Neural progenitor cell (in vitro differentiated cells): Measurements from ENCODE around the gene MRE11. TPM values are rescaled to one million over a fixed set of nuclear protein-coding genes. Genes with fewer than 3 reads are reported as not detected.

Experiments
- DNase-seq: peaks from one replicate; pipeline ENCODE4 v3.0.0-alpha.2; 2016; ENCODE audit warnings: low spot score
- H2AFZ ChIP-seq: fragments of 200-600 bp; sonication (generic); replicated peaks from 2 replicates; pipeline ENCODE4 v1.6.1; 2016; ENCODE audit warnings: antibody characterized with exemption
- H3F3A ChIP-seq: fragments of 200-600 bp; sonication (generic); 2 replicates; pipeline ENCODE4 v1.6.1; 2016; ENCODE audit warnings: antibody characterized with exemption, low read depth
- H3K27ac ChIP-seq: fragments of 200-600 bp; sonication (generic); 2 replicates; pipeline ENCODE4 v1.5.1; 2016; ENCODE audit warnings: mild to moderate bottlenecking
- H3K27me3 ChIP-seq: fragments of 200-600 bp; sonication (generic); 2 replicates; pipeline ENCODE4 v1.6.1; 2016; ENCODE audit warnings: mild to moderate bottlenecking, moderate library complexity
- H3K36me3 ChIP-seq: fragments of 200-600 bp; sonication (generic); 2 replicates; pipeline ENCODE4 v1.5.1; 2016
- H3K4me1 ChIP-seq: fragments of 200-600 bp; sonication (generic); 2 replicates; pipeline ENCODE4 v1.6.1; 2016; ENCODE audit warnings: mixed run types
- H3K4me2 ChIP-seq: fragments of 200-600 bp; sonication (generic); 2 replicates; pipeline ENCODE4 v1.6.1; 2016
- H3K4me3 ChIP-seq: fragments of 200-600 bp; sonication (generic); 2 replicates; pipeline ENCODE4 v1.5.1; 2016
- H3K79me2 ChIP-seq: fragments of 200-600 bp; sonication (generic); 2 replicates; pipeline ENCODE4 v1.6.1; 2016; ENCODE audit warnings: low read depth
- H3K9ac ChIP-seq: fragments of 200-600 bp; sonication (generic); 2 replicates; pipeline ENCODE4 v1.6.1; 2016
- H3K9me3 ChIP-seq: fragments of 200-600 bp; sonication (generic); 2 replicates; pipeline ENCODE4 v1.5.1; 2016; ENCODE audit warnings: low read depth
- H4K20me1 ChIP-seq: fragments of 200-600 bp; sonication (generic); 2 replicates; pipeline ENCODE4 v1.6.1; 2016; ENCODE audit warnings: low read depth
- H3K27ac Mint-ChIP-seq: 3 replicates; pipeline ENCODE4 v1.8.0; 2021; ENCODE audit warnings: mixed read lengths
- H3K27me3 Mint-ChIP-seq: 2 replicates; pipeline ENCODE4 v1.8.0; 2022; ENCODE audit warnings: low read depth, mild to moderate bottlenecking, inconsistent platforms, moderate library complexity, mixed read lengths; ENCODE audit not compliant: insufficient read depth
- H3K36me3 Mint-ChIP-seq: 3 replicates; pipeline ENCODE4 v1.8.0; 2021; ENCODE audit warnings: mixed read lengths
- H3K4me1 Mint-ChIP-seq: 3 replicates; pipeline ENCODE4 v1.8.0; 2021; ENCODE audit warnings: mixed read lengths
- H3K4me3 Mint-ChIP-seq: 3 replicates; pipeline ENCODE4 v1.8.0; 2021; ENCODE audit warnings: mild to moderate bottlenecking, moderate library complexity, mixed read lengths
- H3K9me3 Mint-ChIP-seq: 3 replicates; pipeline ENCODE4 v1.8.0; 2020; ENCODE audit warnings: mixed read lengths
- EZH2 ChIP-seq: fragments of 200-600 bp; sonication (generic); IDR thresholded peaks from 2 replicates; pipeline ENCODE4 v1.6.1; 2017; ENCODE audit warnings: antibody characterized with exemption, mild to moderate bottlenecking, moderate library complexity
- EZH2phosphoT487 ChIP-seq: fragments of 200-600 bp; sonication (generic); IDR thresholded peaks from 2 replicates; pipeline ENCODE4 v1.6.1; 2017; ENCODE audit warnings: antibody characterized with exemption
- total RNA-seq: library from RNA; depleted of rRNA; stranded (reverse); fragments of >200 nt; gene quantifications from 2 replicates; pipeline ENCODE4 v1.2.3, GENCODE V29; 2015; ENCODE audit warnings: low replicate concordance
- TF ChIP-seq, protein P1 (sequence below): fragments of 200-600 bp; sonication (generic); IDR thresholded peaks from 2 replicates; pipeline ENCODE4 v1.5.1; 2017; ENCODE audit warnings: antibody characterized with exemption, mild to moderate bottlenecking

The MRE11 gene
- total RNA-seq, 1 donor from 2014 or later, result 48.9 TPM

DNA sequence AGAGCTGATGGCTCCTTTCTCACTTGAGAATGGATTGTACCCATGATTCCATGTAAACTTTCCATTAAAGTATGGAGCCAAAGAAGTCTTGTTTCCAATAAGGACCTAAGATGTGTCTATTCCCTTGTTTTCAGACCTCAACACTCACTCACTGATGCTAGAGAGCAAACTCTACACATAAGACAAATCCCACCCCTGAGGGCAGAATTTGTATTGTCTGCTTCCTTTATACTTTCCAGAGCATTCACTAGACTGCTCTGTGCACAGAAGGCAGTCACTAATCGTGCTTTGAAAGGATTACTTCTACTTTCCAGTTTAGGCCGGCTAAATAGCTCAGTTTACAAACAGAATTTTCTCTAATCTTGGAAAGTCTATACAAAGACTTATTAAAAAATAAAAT lies 6.5 kb upstream of the MRE11 start:
- Histone ChIP-seq H3K9ac (no peak overlapping the region), H3K27me3 (no peaks in the 10 kb centered on the region), H3K27ac (no peak overlapping the region), H3K4me2 (no peak overlapping the region), H2AFZ (no peak overlapping the region), H3F3A (no peaks in the 10 kb centered on the region), H3K4me3 (no peak overlapping the region), H3K36me3 (peaks cover 5% of the 10 kb centered on the region), H3K9me3 (no peaks in the 10 kb centered on the region), H3K79me2 (peaks cover 4% of the 10 kb centered on the region), H3K4me1 (no peaks in the 10 kb centered on the region), H4K20me1 (no peaks in the 10 kb centered on the region)
- H3K4me1 Mint-ChIP-seq, result peaks cover 1% of the 10 kb centered on the region
- peak; percentile 28 for DNase-seq
- H3K27me3 Mint-ChIP-seq, result no peaks in the 10 kb centered on the region
- no peaks in the 10 kb centered on the region for H3K36me3 Mint-ChIP-seq
- no peak overlapping the region for H3K4me3 Mint-ChIP-seq
- no peaks in the 10 kb centered on the region for H3K9me3 Mint-ChIP-seq
- no peak overlapping the region for H3K27ac Mint-ChIP-seq
- TF ChIP-seq EZH2, result no peak
- no peak for TF ChIP-seq EZH2phosphoT487
- TF ChIP-seq, protein P1, sequence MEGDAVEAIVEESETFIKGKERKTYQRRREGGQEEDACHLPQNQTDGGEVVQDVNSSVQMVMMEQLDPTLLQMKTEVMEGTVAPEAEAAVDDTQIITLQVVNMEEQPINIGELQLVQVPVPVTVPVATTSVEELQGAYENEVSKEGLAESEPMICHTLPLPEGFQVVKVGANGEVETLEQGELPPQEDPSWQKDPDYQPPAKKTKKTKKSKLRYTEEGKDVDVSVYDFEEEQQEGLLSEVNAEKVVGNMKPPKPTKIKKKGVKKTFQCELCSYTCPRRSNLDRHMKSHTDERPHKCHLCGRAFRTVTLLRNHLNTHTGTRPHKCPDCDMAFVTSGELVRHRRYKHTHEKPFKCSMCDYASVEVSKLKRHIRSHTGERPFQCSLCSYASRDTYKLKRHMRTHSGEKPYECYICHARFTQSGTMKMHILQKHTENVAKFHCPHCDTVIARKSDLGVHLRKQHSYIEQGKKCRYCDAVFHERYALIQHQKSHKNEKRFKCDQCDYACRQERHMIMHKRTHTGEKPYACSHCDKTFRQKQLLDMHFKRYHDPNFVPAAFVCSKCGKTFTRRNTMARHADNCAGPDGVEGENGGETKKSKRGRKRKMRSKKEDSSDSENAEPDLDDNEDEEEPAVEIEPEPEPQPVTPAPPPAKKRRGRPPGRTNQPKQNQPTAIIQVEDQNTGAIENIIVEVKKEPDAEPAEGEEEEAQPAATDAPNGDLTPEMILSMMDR, result no peak

DNA sequence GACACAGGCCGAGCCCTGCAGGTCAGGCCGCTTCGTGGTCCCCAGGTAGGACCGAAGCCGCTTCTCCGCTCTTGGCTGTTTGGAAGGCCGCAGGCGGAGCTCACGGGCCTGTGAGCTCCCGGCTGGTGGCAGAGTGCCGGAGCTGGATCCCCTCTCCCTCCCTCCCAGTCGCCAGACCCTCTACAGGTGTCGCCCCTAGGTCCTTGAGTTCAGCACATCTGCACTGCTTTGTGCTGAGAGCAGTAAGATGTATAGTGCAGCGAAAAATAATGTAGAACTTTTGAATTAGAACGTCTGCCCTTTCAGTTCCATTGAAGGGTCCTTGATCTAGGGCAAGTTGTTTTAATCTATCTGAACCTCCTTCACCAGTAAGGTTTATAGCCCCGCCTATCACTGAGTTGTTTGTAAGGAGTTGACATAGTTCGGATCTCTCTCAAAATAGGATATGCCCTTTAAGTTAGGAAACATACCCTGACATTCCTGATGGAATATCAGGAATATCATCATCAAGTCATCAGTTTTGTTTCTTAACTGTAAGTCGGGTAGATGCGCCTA lies 559 bp upstream of the MRE11 start:
- DNase-seq, result peak; percentile 85
- H3K27ac Mint-ChIP-seq, result peak overlapping the region; percentile 4
- H2AFZ ChIP-seq, result peak overlapping the region; percentile 81
- H3K79me2 ChIP-seq, result peaks cover 43% of the 10 kb centered on the region
- TF ChIP-seq EZH2, result no peak
- TF ChIP-seq EZH2phosphoT487, result no peak
- TF ChIP-seq, protein P1, result no peak
- H3K4me3 ChIP-seq, result peak overlapping the region; percentile 85
- H3K36me3 Mint-ChIP-seq, result peaks cover 8% of the 10 kb centered on the region
- peak overlapping the region; percentile 87 for H3K4me2 ChIP-seq
- H3F3A ChIP-seq, result peaks cover 18% of the 10 kb centered on the region
- H3K9ac ChIP-seq, result peak overlapping the region; percentile 73
- H3K27me3 ChIP-seq, result no peaks in the 10 kb centered on the region
- H3K4me1 ChIP-seq, result peaks cover 12% of the 10 kb centered on the region
- no peaks in the 10 kb centered on the region for H3K9me3 ChIP-seq
- no peaks in the 10 kb centered on the region for H3K9me3 Mint-ChIP-seq
- H4K20me1 ChIP-seq, result no peaks in the 10 kb centered on the region
- peak overlapping the region; percentile 22 for H3K27ac ChIP-seq
- peak overlapping the region; percentile 98 for H3K4me3 Mint-ChIP-seq
- no peaks in the 10 kb centered on the region for H3K27me3 Mint-ChIP-seq
- peaks cover 12% of the 10 kb centered on the region for H3K36me3 ChIP-seq
- H3K4me1 Mint-ChIP-seq, result peaks cover 16% of the 10 kb centered on the region

DNA sequence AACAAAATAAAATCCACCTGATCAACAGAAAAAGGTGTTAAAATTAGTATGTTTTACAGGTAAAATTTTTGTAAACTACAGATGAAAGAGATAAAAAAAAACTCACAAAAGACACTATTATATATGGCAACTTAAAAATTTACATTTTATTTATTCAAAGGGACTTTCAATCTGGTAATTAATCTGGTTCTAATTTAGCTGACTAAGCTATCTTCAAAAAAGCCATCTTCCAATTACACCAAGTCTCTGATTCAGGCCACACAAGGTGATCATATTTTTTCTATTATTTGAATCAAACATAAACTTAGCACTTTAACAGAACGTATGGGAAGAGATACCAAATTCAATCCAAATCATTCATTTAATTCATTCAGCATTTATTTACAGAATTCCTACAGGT lies 7.6 kb downstream of the MRE11 start:
- H3K27ac Mint-ChIP-seq, result no peak overlapping the region
- Histone ChIP-seq H3K4me2 (no peak overlapping the region), H3K9ac (no peak overlapping the region), H3K4me1 (no peaks in the 10 kb centered on the region), H2AFZ (no peak overlapping the region), H3K36me3 (peaks cover 8% of the 10 kb centered on the region), H3K27me3 (no peaks in the 10 kb centered on the region), H3K4me3 (no peak overlapping the region), H3F3A (no peaks in the 10 kb centered on the region), H3K27ac (no peak overlapping the region), H4K20me1 (no peaks in the 10 kb centered on the region), H3K9me3 (no peaks in the 10 kb centered on the region), H3K79me2 (peaks cover 11% of the 10 kb centered on the region)
- TF ChIP-seq, protein P1, result no peak
- TF ChIP-seq EZH2, result no peak
- TF ChIP-seq EZH2phosphoT487, result no peak
- H3K36me3 Mint-ChIP-seq, result peaks cover 27% of the 10 kb centered on the region
- no peaks in the 10 kb centered on the region for H3K4me1 Mint-ChIP-seq
- no peaks in the 10 kb centered on the region for H3K9me3 Mint-ChIP-seq
- no peaks in the 10 kb centered on the region for H3K27me3 Mint-ChIP-seq
- no peak for DNase-seq
- H3K4me3 Mint-ChIP-seq, result no peak overlapping the region
